Transverse colon (tissue), 4 donors: Measurements from ENCODE around the gene MRPS30. TPM values are rescaled to one million over a fixed set of nuclear protein-coding genes. Genes with fewer than 3 reads are reported as not detected.

Source experiments
- DNase-seq: peaks from one replicate; pipeline ENCODE4 v3.0.0-alpha.2; 2019
- H3K27ac ChIP-seq, 4 donors: fragments of 200-600 bp; sonication (generic); 2 replicates each; pipeline ENCODE4 v1.5.1; 2016 to 2018; ENCODE audit warnings: inconsistent platforms in 4 of 4
- H3K27me3 ChIP-seq: fragments of 200-600 bp; sonication (generic); 2 replicates; pipeline ENCODE4 v1.5.1; 2017; ENCODE audit warnings: inconsistent platforms
- H3K36me3 ChIP-seq, 4 donors: fragments of 200-600 bp; sonication (generic); 2 replicates each; pipeline ENCODE4 v1.5.1; 2017 to 2019; ENCODE audit warnings: inconsistent platforms in 4 of 4
- H3K4me1 ChIP-seq, 4 donors: fragments of 200-600 bp; sonication (generic); 2 replicates each; pipeline ENCODE4 v1.5.1; 2017 to 2020; ENCODE audit warnings: inconsistent platforms in 4 of 4
- H3K4me3 ChIP-seq, 4 donors: fragments of 200-600 bp; sonication (generic); 1 replicate in 1 of 4; 2 replicates in 3 of 4; pipeline versions ENCODE4 v1.5.1 to v1.6.1; 2017 to 2019; ENCODE audit warnings: inconsistent platforms in 4 of 4
- H3K9me3 ChIP-seq, 2 donors: fragments of 200-600 bp; sonication (generic); 2 replicates each; pipeline ENCODE4 v1.5.1; 2017 to 2019; ENCODE audit warnings: inconsistent platforms in 2 of 2
- EP300 ChIP-seq: sonication (generic); formaldehyde crosslinking; IDR thresholded peaks from one replicate; pipeline ENCODE4 v1.6.1; 2017; ENCODE audit warnings: antibody characterized with exemption, low read depth
- POLR2A ChIP-seq: fragments of 450-650 bp; IDR thresholded peaks from one replicate; pipeline ENCODE4 v1.6.1; 2016; ENCODE audit warnings: antibody characterized with exemption, mild to moderate bottlenecking, moderate library complexity
- POLR2AphosphoS5 ChIP-seq, 3 donors: sonication (generic); formaldehyde crosslinking; IDR thresholded peaks; one replicate each; pipeline ENCODE4 v1.6.1; 2016; ENCODE audit warnings: antibody characterized with exemption in 3 of 3
- WGBS, 2 donors: methylation state at CpG; one replicate each; pipeline ENCODE4 v1.1.5; 2018; ENCODE audit warnings: low coverage in 1 of 2; 5-methylcytosine and 5-hydroxymethylcytosine counted together
- in situ Hi-C, 4 donors: fragments of 200-750 bp; cut with MboI; loops; one replicate each; pipeline versions ENCODE4 v1.15.0 to v1.15.1; 2017; ENCODE audit warnings: low sequenced_read_pairs in 3 of 4, low pct_ligation_motif_present in 1 of 4, low pct_unique_long_range_greater_than_20kb in 1 of 4
- intact Hi-C: fragments of 100-400 bp; cut with DNase I; formaldehyde crosslinking; loops from one replicate; pipeline ENCODE4 v1.15.1; 2023; ENCODE audit warnings: low total_unique reads
- total RNA-seq, 4 donors: library from RNA; depleted of rRNA; stranded (reverse); fragments of >200 nt; gene quantifications; one replicate each; pipeline ENCODE4 v1.1.0, GENCODE V29; 2016
- TF ChIP-seq, protein P1 (sequence below), 5 experiments: fragments of 200-600 bp in 3 of 5; fragments of 450-650 bp in 2 of 5; sonication (generic) in 3 of 5; IDR thresholded peaks; 1 replicate in 2 of 5; 2 replicates in 3 of 5; pipeline ENCODE4 v1.5.1; 2016 to 2017; ENCODE audit warnings: antibody characterized with exemption in 5 of 5, inconsistent platforms in 3 of 5, mild to moderate bottlenecking in 2 of 5, moderate library complexity in 1 of 5

Gene MRPS30
- total RNA-seq, 4 donors from 2014 or later: 43.4 to 71.1 (median 57.0) TPM

DNA sequence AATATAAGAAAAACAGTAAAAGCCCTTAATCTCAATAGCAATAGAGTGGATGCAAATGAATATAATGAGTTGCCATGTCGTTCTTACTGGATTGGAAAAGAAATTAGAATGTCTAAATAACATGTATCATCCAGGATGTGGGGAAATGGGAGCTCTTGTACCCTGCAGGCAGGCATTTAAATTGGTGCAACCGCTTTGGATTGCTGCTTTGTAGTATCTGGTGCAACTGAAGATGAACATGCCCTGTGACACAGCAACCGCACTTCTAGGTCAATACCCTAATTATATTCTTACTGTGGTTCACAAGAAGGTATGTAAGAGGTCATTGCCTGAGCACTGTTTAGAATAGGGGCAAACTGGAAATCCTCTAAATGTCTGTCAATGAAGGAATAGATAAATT lies 18.9 kb downstream of the MRPS30 start:
- intact Hi-C loops: no loop called here
- DNase-seq: no peak
- in situ Hi-C loops: no loop called here
- Histone ChIP-seq H3K4me3 (no peak overlapping the region), H3K4me1 (no peaks in the 10 kb centered on the region), H3K27ac (no peak overlapping the region), H3K36me3 (no peaks in the 10 kb centered on the region), H3K27me3 (no peaks in the 10 kb centered on the region), H3K9me3 (no peaks in the 10 kb centered on the region)
- WGBS, 2 donors: 85 to 93% methylated on average over 3 of the region's 3 CpGs
- TF ChIP-seq POLR2A: no peak
- TF ChIP-seq POLR2AphosphoS5 (IDR thresholded peaks at IDR 0.05): no peak
- TF ChIP-seq EP300: no peak
- TF ChIP-seq, protein P1, sequence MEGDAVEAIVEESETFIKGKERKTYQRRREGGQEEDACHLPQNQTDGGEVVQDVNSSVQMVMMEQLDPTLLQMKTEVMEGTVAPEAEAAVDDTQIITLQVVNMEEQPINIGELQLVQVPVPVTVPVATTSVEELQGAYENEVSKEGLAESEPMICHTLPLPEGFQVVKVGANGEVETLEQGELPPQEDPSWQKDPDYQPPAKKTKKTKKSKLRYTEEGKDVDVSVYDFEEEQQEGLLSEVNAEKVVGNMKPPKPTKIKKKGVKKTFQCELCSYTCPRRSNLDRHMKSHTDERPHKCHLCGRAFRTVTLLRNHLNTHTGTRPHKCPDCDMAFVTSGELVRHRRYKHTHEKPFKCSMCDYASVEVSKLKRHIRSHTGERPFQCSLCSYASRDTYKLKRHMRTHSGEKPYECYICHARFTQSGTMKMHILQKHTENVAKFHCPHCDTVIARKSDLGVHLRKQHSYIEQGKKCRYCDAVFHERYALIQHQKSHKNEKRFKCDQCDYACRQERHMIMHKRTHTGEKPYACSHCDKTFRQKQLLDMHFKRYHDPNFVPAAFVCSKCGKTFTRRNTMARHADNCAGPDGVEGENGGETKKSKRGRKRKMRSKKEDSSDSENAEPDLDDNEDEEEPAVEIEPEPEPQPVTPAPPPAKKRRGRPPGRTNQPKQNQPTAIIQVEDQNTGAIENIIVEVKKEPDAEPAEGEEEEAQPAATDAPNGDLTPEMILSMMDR (IDR thresholded peaks at IDR 0.05): no peak

DNA sequence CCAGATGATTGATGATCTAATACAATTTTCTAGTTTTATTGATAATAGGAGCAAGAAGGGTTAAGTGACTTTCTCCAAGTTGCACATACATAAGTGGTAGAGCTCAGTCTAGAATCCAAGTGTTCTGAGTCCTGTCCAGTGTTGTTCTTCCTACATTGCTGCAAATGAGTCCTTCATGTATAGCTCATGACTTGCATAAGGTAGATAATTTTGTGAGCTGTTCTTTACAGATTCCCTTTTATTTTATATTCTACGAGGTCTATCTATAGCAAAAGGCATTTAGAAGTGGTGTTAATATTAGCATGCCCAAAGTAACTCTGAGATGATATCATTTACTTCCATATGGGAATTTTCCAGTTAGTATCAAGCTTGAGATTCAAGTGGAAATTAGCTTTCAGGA lies 20.0 kb downstream of the MRPS30 start:
- no peak overlapping the region for H3K4me3 ChIP-seq
- in situ Hi-C loops (no loop called here), intact Hi-C loops (no loop called here)
- H3K27me3 ChIP-seq: no peaks in the 10 kb centered on the region
- no peak for TF ChIP-seq POLR2A
- TF ChIP-seq, protein P1 (IDR thresholded peaks at IDR 0.05): no peak
- TF ChIP-seq POLR2AphosphoS5 (IDR thresholded peaks at IDR 0.05): no peak
- no peak for TF ChIP-seq EP300
- DNase-seq: no peak
- 97 to 100% methylated on average over 1 of the region's 1 CpG for WGBS, 2 donors
- H3K4me1 ChIP-seq: no peaks in the 10 kb centered on the region
- no peaks in the 10 kb centered on the region for H3K9me3 ChIP-seq
- no peaks in the 10 kb centered on the region for H3K36me3 ChIP-seq
- no peak overlapping the region for H3K27ac ChIP-seq

DNA sequence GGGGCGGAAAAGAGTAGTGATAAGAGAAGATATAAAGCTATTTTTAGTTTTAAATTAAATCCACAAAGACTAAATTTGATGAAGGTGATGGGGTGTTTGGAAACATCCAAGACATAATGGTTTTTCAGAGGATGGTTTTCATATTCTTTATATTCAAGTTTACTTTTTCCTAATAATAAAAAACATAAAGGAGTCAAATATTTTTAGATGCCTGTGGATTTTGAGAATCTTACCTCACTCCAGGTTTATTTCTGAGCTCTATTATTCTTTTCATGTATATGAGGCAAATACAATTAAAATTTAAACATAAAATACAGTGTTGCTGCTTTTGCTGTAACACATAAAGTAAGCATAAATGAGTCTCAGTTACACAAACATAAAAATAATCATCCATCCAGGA lies 22.2 kb downstream of the MRPS30 start:
- H3K27me3 ChIP-seq: no peaks in the 10 kb centered on the region
- no peaks in the 10 kb centered on the region for H3K9me3 ChIP-seq
- 90 to 100% methylated on average over 1 of the region's 1 CpG for WGBS, 2 donors
- no peak overlapping the region for H3K4me3 ChIP-seq
- no peak overlapping the region for H3K27ac ChIP-seq
- no peak for DNase-seq
- in situ Hi-C loops (no loop called here), intact Hi-C loops (no loop called here)
- H3K36me3 ChIP-seq: no peaks in the 10 kb centered on the region
- TF ChIP-seq, protein P1 (IDR thresholded peaks at IDR 0.05): no peak
- TF ChIP-seq EP300 (no peak), POLR2AphosphoS5 (IDR thresholded peaks at IDR 0.05) (no peak), POLR2A (no peak)
- no peaks in the 10 kb centered on the region for H3K4me1 ChIP-seq

DNA sequence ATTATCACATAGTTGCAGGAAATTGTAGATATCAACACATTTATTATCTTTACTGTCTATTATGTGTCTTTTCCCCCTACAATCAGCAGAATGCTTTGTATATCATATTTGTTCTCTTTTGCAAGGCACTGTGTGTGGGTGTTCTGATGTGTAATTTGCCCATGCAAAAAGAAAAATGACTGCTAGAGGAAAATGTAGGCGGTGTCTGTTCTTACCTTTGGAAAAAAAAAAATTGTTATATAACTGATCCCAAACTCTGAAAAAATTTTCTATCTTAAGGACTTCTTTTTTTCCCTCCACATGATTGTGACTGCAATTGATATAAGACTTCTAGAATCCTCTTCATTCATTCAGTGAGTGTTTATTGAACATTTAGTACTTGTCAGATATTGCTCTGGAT lies 24.5 kb downstream of the MRPS30 start:
- 96 to 100% methylated on average over 1 of the region's 1 CpG for WGBS, 2 donors
- H3K4me1 ChIP-seq: no peaks in the 10 kb centered on the region
- in situ Hi-C loops (no loop called here), intact Hi-C loops (no loop called here)
- H3K27ac ChIP-seq: no peak overlapping the region
- no peak for DNase-seq
- TF ChIP-seq, protein P1 (IDR thresholded peaks at IDR 0.05): no peak
- TF ChIP-seq POLR2AphosphoS5 (IDR thresholded peaks at IDR 0.05): no peak
- TF ChIP-seq EP300: no peak
- no peak for TF ChIP-seq POLR2A
- H3K36me3 ChIP-seq: no peaks in the 10 kb centered on the region
- H3K9me3 ChIP-seq: no peaks in the 10 kb centered on the region
- no peaks in the 10 kb centered on the region for H3K27me3 ChIP-seq
- H3K4me3 ChIP-seq: no peak overlapping the region
